Lower leg skin (tissue), 4 donors: ENCODE results near the gene NT5DC2. TPM values are rescaled to one million over a fixed set of nuclear protein-coding genes. Genes with fewer than 3 reads are reported as not detected.

ENCODE experiments used
- DNase-seq, 2 donors: peaks; one replicate each; pipeline ENCODE4 v3.0.0-alpha.2; 2019; ENCODE audit warnings: low spot score in 2 of 2
- H3K4me3 ChIP-seq: fragments of 200-600 bp; sonication (generic); 2 replicates; pipeline ENCODE4 v1.5.1; 2017; ENCODE audit warnings: mild to moderate bottlenecking, low read depth; ENCODE audit not compliant: poor library complexity, severe bottlenecking
- CTCF ChIP-seq, 3 donors: fragments of 450-650 bp; IDR thresholded peaks; one replicate each; pipeline ENCODE4 v1.5.1; 2016; ENCODE audit warnings: antibody characterized with exemption in 3 of 3, mild to moderate bottlenecking in 3 of 3, moderate library complexity in 2 of 3
- POLR2A ChIP-seq, 2 donors: fragments of 450-650 bp; IDR thresholded peaks; one replicate each; pipeline ENCODE4 v1.6.1; 2016 to 2017; ENCODE audit warnings: antibody characterized with exemption in 2 of 2, mild to moderate bottlenecking in 1 of 2, moderate library complexity in 1 of 2
- WGBS, 2 donors: methylation state at CpG; one replicate each; pipeline ENCODE4 v1.1.5; 2018; 5-methylcytosine and 5-hydroxymethylcytosine counted together
- intact Hi-C: fragments of 100-400 bp; cut with DNase I; formaldehyde crosslinking; loops from one replicate; pipeline ENCODE4 v1.15.0; 2023; ENCODE audit warnings: low total_unique reads
- total RNA-seq, 4 donors: library from RNA; depleted of rRNA; stranded (reverse); fragments of >200 nt; gene quantifications; one replicate each; pipeline ENCODE4 v1.1.0, GENCODE V29; 2016

NT5DC2 gene
- total RNA-seq, 4 donors from 2014 or later = 40.3 to 61.4 (median 48.0) TPM

- DNase-seq = no peak
- intact Hi-C loops = no loop called here
- 66 to 81% methylated on average over 11 of the region's 12 CpGs for WGBS, 2 donors
- TF ChIP-seq CTCF (IDR thresholded peaks at IDR 0.05) (no peak), POLR2A (IDR thresholded peaks at IDR 0.05) (no peak)
- H3K4me3 ChIP-seq = no peak overlapping the region
Measured at GRCh38 chr3:52509753-52510328, 23.8 kb downstream of the NT5DC2 start.

- no peak for TF ChIP-seq CTCF (IDR thresholded peaks at IDR 0.05)
- TF ChIP-seq POLR2A (IDR thresholded peaks at IDR 0.05) = no peak
- no peak overlapping the region for H3K4me3 ChIP-seq
Measured at GRCh38 chr3:52507359-52507758, 26.3 kb downstream of the NT5DC2 start.

GRCh38 chr3:52506266-52506966 is 27.2 kb downstream of the NT5DC2 start:
- H3K4me3 ChIP-seq = no peak overlapping the region
- WGBS, 2 donors = 86 to 88% methylated on average over 24 to 27 of the region's 27 CpGs
- intact Hi-C loops = no loop called here
- no peak for DNase-seq
- TF ChIP-seq CTCF (IDR thresholded peaks at IDR 0.05) (no peak), POLR2A (IDR thresholded peaks at IDR 0.05) (no peak)

More at GRCh38 chr3:52507359-52507758, 26.3 kb downstream of the NT5DC2 start:
- 78 to 87% methylated on average over 5 of the region's 5 CpGs for WGBS, 2 donors
- no peak for DNase-seq
- intact Hi-C loops = no loop called here

- H3K4me3 ChIP-seq = no peak overlapping the region
- TF ChIP-seq CTCF (IDR thresholded peaks at IDR 0.05) = no peak
- TF ChIP-seq POLR2A (IDR thresholded peaks at IDR 0.05) = no peak
- intact Hi-C loops = no loop called here
- DNase-seq = no peak
- WGBS, 2 donors = 89 to 90% methylated on average over 8 to 10 of the region's 10 CpGs
Measured at GRCh38 chr3:52504977-52505376, 28.7 kb downstream of the NT5DC2 start.

GRCh38 chr3:52503788-52504424 is 29.8 kb downstream of the NT5DC2 start:
- TF ChIP-seq POLR2A (IDR thresholded peaks at IDR 0.05) = no peak
- no peak for TF ChIP-seq CTCF (IDR thresholded peaks at IDR 0.05)
- 58 to 68% methylated on average over 16 to 23 of the region's 23 CpGs for WGBS, 2 donors

More at GRCh38 chr3:52503788-52504424, 29.8 kb downstream of the NT5DC2 start:
- intact Hi-C loops = no loop called here
- no peak for DNase-seq
- no peak overlapping the region for H3K4me3 ChIP-seq
